Measurements from ENCODE around the gene ABTB1. TPM values are rescaled to one million over a fixed set of nuclear protein-coding genes. Genes with fewer than 3 reads are reported as not detected.

ABTB1 gene
- total and polyA plus RNA-seq, 9 of the 15 experiments (the other 6 are each of a cell fraction or from before 2014, with no cell fraction given), result 0.04 to 2.3 (median 0.55) TPM; not detected in 1

- H3K9me1 ChIP-seq (ENCODE audit: control insufficient read depth, insufficient read depth, low read length), result no peaks in the 10 kb centered on the region
- POLR2A ChIA-PET, result interaction anchor here (1.2 kb wide), 1 partner anchor 16 kb away, joined by 3 read pairs; no protein-coding TSS in a partner anchor
- H3K4me1 ChIP-seq (replicated peaks in 1 of 2; ENCODE audit: control insufficient read depth in 2 of 2, insufficient read depth in 2 of 2, low read length in 2 of 2), result peaks cover 0 to 2% of the 10 kb centered on the region in 2 experiments; a peak in 1 of 5 replicates
- no peak overlapping the region for H3K4me2 ChIP-seq (ENCODE audit: insufficient read depth, low read length)
- no peaks in the 10 kb centered on the region for H3K36me3 ChIP-seq (ENCODE audit: control insufficient read depth, insufficient read depth, low read length)
- peaks cover 0 to 25% of the 10 kb centered on the region in 2 experiments; a peak in 4 of 5 replicates for H3K27me3 ChIP-seq (ENCODE audit: control insufficient read depth in 2 of 2, insufficient read depth in 2 of 2, low read length in 2 of 2)
- FAIRE-seq, result no peak
- H3K4me3 ChIP-seq, result no peak overlapping the region
- peak; percentile 99 for ATAC-seq
- H3K27ac ChIP-seq (ENCODE audit: extremely low read depth, low read depth, low read length), result no peak overlapping the region
- 0 out of 4 replicates have a peak overlapping the region, but pooled peaks of 1 of the 2 experiments have one; percentile 45 for H3K9ac ChIP-seq (ENCODE audit: insufficient read depth in 1 of 2, low read depth in 2 of 2, low read length in 2 of 2)
- no TSS peak for BruUV-seq (replicated peaks)
- no peaks in the 10 kb centered on the region for H3K79me2 ChIP-seq (ENCODE audit: control insufficient read depth, insufficient read depth, low read length)
- H2AFZ ChIP-seq (ENCODE audit: low read depth, low read length), result no peak overlapping the region
- in situ Hi-C loops (cut with MboI), result no loop called here
- CTCF ChIA-PET (ENCODE audit: low intra/inter-chr PET ratio), result no interaction called here
- peak in 1 of 4 experiments; percentile 46 for DNase-seq (ENCODE audit: extremely low read depth in 1 of 4, low spot score in 3 of 4)
- H4K20me1 ChIP-seq (replicated peaks; ENCODE audit: control insufficient read depth, insufficient read depth, low read length), result no peaks in the 10 kb centered on the region
- WGBS (ENCODE audit: insufficient coverage, low coverage, missing lambda C conversion rate), result 31% methylated on average over 4 of the region's 4 CpGs
- no peaks in the 10 kb centered on the region for H3K9me3 ChIP-seq (replicated peaks; ENCODE audit: control insufficient read depth, insufficient read depth, low read depth, low read length)
- intact Hi-C loops (cut with micrococcal nuclease), result loop anchor here (5.0 kb wide), 1 partner anchor 141 kb away; no protein-coding TSS in a partner anchor
- TF ChIP-seq TFAM (CRISPR knock-in tag; conservative IDR thresholded peaks at IDR 0.05) (no peak), ELK3 (CRISPR knock-in tag; IDR thresholded peaks at IDR 0.05) (no peak), ZNF764 (CRISPR knock-in tag; IDR thresholded peaks at IDR 0.05; ENCODE audit: low read depth) (no peak), ZNF699 (CRISPR knock-in tag; IDR thresholded peaks at IDR 0.05; ENCODE audit: insufficient replicate concordance) (no peak), PREB (CRISPR knock-in tag; IDR thresholded peaks at IDR 0.05) (no peak), PTBP1 (IDR thresholded peaks at IDR 0.05; ENCODE audit: low read depth, low read length) (no peak), HNRNPK (IDR thresholded peaks at IDR 0.05; ENCODE audit: low read depth, low read length, poor library complexity, severe bottlenecking) (no peak), RBM39 (optimal IDR thresholded peaks at IDR 0.05; ENCODE audit: low read depth, low read length) (no peak), ZFP91 (CRISPR knock-in tag; IDR thresholded peaks at IDR 0.05) (no peak), NCOA4 (IDR thresholded peaks at IDR 0.05; ENCODE audit: partially characterized antibody) (no peak), SRSF1 (IDR thresholded peaks at IDR 0.05; ENCODE audit: low read depth, low read length) (no peak), STAG1 (CRISPR knock-in tag; IDR thresholded peaks at IDR 0.05; ENCODE audit: borderline replicate concordance) (peak; percentile 39; the same call in 1 of the 2 replicates), RFX5 (IDR thresholded peaks at IDR 0.05; ENCODE audit: low read depth, low read length) (no peak), TARDBP (IDR thresholded peaks at IDR 0.05) (no peak), NFE2 (IDR thresholded peaks at IDR 0.05; ENCODE audit: low read depth) (no peak), LARP7 (IDR thresholded peaks at IDR 0.05) (no peak), E2F5 (CRISPR knock-in tag; IDR thresholded peaks at IDR 0.05) (no peak), IRF1 (CRISPR knock-in tag; IDR thresholded peaks at IDR 0.05; ENCODE audit: borderline replicate concordance) (no peak)
Measured at GRCh38 chr3:127690823-127691452, 18.2 kb downstream of the ABTB1 start.

Measured in K562 (cell line).